NAMALWA (cell line): ENCODE data around the gene ATP1B3.
"Not testable (repeated sequence)": the region's sequence is repeated elsewhere in the genome, so short reads cannot be mapped to it uniquely, and the experiment has no call there.

Experiments
- DNase-seq: peaks from one replicate; pipeline ENCODE4 v3.0.0-alpha.2; 2015; ENCODE audit warnings: low spot score

Gene ATP1B3

DNA sequence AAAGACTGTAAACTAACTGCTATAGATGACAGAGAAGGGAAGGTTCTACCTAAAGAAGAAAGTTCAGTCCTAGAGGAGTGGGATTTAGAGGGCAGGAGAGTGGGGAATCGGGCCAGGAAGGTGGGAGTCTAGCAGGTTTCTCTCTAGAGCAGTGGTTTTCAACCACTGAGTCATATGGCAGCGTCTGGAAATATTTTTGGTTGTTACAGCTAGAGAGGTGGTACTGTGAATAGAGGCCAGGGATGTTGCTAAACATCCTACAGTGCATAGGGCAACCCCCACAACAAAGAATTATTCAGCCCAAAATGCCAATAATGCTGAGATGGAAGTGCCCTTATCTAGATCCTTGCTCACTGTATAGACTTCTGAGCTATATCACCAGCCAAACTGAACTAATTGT lies 28.7 kb downstream of the ATP1B3 start:
- no peak for DNase-seq

DNA sequence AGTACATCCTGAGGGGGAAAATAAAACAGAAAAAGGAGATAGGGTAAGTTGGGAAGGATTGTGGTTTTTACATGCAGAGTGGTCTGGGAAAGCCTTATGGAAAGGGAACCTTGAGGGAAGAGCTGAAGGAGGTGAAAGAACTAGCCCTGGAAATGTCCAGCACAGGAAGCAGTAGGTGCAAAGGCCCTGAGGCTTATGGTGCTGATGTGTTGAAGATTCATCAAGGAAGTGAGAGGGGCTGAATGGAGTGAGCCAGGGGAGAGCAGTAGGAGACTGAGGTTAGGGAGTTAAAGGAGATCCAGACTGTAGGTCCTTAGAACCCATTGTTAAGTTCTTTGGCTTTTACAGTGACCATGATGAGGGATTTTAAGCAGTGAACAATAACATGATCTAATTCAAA lies 33.0 kb downstream of the ATP1B3 start:
- DNase-seq: no peak

DNA sequence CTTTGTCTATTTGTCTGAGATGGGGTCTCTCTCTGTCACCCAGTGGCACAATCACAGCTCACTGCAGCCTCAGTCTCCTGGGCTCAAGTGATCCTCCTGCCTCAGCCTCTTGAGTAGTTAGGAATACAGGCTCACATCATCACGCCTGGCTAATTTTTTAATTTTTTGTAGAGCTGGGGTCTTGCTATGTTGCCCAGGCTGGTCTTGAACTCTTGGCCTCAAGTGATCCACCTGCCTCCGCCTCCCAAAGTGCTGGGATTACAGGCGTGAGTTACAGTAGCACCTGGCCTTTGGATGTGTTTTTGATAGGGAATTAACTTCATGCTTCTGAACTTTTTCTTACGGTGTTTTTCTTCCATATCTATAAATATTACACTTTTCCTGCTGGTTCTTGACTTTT lies 33.5 kb downstream of the ATP1B3 start:
- not testable (repeated sequence) for DNase-seq

DNA sequence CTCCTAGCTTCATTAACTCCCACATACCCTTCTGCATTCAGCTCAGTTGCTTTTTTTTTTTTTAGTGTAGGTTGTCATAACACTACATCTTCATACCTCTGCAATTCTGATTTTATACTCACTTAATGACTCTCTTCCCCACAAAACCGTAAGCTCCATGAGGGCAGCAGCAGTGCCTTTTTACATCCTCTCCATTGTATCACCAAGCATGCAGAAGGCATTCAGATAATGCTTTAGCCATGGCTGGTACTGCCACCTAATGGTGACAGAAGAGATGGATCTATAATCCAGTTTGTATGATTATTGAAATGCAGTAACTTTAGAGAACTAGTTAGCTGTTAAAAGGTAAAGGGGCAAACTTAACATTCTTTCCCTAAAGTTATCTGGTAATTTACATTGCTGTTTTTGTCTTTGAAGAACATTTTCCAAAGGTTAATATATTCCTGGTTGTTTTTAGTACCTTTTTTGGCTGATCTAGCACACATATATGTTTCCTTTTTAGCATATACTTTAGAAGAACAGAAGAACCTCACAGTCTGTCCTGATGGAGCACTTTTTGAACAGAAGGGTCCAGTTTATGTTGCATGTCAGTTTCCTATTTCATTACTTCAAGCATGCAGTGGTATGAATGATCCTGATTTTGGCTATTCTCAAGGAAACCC lies 36.8 kb downstream of the ATP1B3 start:
- peak; percentile 86 for DNase-seq

DNA sequence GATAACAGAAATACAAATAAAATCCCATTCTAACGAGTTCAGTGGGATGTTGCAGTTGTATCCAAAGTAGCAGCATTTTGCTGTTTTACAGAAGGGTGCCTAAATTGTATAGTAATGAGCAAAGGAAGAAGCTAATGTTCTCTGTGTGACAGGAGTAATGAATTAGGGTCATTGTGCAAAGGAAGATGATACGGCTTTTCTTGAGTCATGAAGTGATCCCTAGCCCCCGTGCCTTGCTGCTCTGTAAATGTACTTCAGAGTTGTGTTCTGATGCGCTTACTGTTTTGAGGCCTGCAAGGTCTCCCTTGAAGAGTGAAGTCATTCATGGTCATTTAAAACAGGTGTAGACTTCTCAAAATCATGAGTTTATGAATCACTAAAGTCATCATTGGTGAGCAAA lies 37.9 kb downstream of the ATP1B3 start:
- DNase-seq: no peak

DNA sequence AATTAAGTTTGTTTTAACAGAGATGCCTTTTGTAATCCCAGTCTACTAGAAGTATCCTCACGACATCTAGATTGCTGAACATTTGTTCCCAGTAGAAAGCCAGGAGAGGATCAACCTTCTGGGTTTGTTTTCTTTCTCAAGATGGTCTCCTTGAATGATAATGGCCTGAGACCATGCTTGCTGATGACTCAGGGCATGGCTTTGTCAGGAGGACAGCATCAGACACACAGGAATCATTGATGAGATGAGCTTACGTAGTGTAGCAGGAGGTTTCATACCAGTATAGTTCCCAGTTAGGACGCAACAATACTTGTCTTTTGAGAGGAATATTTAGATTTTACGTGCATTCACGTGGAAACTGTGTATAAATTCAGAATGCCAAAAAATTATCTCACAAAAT lies 38.6 kb downstream of the ATP1B3 start:
- no peak for DNase-seq

DNA sequence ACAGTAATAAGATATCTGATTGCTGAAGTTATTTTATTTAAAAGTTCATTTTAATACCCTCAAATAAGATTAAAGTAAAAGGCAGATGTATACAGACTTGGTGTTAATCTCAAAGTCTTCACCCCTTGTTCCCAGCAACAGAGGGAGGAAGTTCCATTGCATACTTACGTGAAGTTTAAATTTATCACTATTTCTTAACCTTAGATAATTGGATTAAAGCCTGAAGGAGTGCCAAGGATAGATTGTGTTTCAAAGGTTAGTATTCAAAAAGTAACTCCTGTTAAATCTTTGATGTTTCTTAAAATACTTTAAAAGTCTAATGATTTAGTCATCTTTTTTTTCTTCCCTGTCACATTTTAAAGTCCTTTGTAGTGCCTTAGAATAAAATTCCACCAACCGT lies 39.3 kb downstream of the ATP1B3 start:
- DNase-seq: no peak

DNA sequence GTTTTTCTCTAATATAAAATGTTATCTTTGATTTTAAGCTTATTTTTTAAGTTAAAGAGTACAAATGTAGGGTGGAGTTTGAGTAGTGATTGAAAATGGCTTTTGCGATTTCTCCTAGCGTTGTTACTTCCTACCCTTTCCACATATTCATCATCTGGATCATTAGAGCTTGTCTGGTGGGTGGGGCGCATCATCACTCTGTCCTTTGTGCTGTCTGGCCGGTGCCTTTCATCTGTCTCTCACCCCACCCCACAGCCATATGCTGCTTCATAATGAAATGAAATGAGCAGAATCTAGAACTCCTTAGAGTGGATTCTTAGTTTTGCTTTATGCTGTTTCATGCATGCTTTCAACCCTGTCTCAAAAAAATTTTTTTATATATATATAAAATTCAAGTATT lies 44.3 kb downstream of the ATP1B3 start:
- no peak for DNase-seq

DNA sequence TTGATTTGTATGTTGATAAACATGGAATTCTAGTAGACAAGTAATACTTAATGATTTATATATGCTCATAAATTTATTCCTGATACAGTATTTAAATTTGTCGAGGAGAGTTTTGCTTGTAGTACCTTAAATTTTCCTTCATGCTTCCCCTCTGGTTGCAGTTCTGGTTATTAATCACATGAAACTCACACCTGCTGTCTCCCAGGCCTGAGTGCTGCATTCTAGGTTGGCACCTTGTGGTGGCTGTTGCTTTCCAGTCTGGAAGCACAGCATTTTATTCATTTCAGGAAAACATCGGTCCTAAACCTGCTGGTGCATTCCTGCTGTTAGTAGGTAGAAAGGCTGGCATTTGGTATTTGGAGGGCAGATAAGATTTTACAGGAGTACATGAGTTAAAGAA lies 44.9 kb downstream of the ATP1B3 start:
- no peak for DNase-seq

DNA sequence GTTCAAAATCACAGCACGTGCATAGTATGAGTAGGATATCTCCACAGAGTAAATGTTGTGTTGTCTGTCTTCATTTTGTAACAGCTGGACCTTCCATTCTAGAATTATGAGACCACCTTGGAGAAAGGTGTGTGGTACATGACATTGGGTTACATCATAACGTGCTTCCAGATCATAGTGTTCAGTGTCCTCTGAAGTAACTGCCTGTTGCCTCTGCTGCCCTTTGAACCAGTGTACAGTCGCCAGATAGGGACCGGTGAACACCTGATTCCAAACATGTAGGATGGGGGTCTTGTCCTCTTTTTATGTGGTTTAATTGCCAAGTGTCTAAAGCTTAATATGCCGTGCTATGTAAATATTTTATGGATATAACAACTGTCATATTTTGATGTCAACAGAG lies 49.2 kb downstream of the ATP1B3 start:
- not testable (repeated sequence) for DNase-seq

DNA sequence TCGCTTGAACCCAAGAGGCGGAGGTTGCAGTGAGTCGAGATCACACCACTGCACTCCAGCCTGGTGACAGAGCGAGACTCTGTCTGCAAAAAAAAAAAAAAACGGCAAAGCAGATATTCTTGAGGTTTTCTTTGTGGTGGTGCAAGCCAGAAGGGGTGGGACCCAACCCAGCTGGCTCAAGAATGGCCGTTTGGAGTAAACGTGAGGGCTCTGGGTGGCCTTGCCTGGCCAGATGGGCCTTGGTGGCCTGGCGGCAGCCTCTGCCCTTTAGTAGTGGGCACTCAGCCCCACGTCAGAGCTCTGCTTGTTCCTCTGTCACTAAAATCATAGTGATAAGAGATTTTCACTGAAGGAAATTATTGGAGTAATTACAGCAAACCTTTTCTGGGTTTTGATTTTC lies 50.5 kb downstream of the ATP1B3 start:
- no peak for DNase-seq

DNA sequence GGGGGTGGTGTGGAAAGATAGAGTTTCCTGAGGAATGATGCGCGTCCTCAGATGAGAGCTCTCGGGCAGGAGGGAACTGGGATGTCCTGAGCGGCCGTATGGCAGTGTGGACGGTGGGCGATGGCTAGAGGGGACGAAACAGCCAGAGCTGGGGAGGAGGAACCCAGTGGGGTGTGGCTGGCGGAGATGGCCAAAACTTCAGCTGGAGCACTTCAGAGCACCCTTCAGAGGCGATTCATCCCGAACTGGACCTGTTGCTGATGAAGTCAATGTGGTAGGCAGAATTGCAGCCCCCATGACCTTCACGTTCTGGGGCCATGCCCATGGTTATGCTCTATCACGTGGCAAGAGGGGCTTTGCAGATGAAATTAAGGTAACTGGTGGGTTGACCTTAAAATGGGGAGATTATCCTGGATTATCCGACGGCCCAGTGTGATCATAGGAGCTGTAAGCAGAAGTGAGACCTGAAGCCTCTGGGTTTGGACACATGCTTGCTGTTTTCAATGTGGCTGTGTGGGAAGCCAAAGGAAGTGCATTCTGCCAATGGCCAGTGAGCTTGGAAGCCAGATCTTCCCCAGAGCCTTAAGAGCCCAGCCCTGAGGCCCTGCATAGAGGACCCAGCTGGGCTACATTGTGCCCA lies 52.3 kb downstream of the ATP1B3 start:
- DNase-seq: no peak

DNA sequence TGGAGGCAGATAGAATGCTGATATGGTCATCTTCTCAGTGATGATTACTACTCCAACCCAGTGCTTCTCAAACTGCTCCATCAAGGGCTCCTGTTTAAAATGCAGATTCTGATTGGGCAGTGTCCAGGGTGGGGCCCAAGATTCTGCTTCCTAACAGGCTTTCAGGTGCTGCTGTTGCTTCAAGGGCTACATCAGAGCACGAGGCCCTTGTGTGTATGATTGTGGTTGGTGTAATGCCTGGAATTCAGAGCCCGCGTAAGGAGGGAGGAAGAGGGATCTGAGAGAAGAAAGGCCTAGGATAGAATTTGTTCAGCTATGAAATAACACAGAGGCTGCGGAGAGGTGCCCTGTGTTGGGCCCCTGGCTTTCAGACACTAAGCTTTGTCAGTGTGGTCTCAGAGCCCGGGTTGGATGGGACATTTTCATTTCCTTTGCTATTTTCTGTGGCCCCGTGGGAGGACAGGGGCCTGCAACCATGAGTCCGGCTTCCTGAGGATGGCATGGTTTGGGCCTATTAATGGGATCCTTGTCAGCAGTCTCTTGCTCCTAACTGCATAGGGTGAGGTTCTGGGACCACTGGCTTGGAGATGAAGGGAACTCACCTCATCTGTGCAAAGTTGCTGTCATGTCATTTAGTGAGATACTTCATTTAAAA lies 53.0 kb downstream of the ATP1B3 start:
- no peak for DNase-seq

DNA sequence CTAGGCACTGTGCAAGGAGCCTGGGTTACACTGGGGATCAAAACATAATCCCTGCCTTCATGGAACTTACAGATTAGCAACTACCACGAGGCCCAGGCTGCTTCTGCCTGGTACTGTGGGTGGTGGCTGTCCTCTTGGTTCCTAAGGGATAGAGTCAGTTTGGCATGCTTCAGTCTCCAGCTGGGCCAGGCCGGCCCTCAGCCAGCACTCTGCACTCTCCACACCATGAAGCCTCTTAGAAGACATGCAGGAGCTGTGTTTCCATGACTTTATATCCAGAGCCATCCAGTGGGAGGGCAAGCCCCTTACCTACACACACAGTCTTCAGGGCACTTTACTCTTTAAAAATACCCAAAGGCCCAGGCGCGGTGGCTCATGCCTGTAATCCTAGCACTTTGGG lies 54.4 kb downstream of the ATP1B3 start:
- DNase-seq: no peak

DNA sequence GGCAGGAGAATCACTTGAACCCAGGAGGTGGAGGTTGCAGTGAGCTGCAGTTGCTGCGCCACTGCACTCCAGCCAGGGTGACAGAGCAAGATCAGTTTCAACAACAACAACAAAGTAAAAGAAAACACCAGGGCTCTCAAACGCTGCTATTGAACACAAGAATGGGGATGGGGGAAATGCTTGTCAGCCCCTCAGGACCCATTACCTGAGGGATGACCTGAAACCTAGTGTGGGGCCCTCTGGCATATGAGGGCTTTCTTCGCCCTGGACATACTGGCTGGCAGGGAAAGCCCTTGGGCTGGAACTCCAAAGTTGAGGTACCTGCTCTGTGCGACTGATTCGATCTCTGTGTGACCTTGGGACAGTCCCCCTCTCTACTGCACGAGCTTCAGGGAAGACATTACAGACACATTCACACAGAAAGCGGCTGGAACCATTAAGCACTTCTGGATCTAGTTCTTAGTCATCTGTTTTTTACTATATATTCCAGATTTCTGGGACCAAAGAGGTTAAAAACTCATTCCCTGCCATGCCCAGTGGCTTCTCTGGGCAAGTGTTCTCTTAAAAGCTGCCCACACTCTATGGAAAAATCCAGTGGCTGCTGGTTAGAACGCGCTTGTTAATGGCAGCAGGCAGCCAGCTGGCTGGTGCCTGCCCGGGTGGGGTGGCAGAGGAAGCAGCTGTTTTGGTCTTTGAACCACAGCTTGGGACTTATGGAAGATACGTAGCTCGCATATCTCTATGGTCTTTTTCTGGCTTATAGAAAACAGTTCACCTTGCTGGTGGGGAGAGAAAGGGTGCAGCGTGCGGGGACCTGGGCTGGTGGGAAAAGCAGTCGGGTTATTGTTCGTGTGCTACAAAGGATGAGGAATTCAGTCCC lies 57.2 kb downstream of the ATP1B3 start:
- DNase-seq: no peak

DNA sequence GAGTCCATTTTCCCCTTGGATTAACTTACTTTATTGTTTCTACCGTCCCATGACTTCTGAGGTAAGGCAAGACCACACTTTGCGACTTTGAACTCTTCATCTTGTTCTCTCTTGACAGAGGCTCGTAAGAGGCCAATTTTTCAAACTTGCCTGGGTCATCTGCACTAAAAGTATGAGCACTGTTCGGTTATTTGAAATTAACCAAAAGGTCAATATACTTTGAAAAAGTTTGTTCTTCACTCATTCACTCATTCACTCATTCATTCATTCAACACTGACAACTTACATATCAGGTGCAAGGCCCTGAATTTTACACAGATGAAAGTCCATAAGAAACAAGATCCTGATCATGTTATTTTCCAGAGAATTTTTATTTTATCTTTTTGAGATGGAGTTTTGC lies 57.9 kb downstream of the ATP1B3 start:
- no peak for DNase-seq

DNA sequence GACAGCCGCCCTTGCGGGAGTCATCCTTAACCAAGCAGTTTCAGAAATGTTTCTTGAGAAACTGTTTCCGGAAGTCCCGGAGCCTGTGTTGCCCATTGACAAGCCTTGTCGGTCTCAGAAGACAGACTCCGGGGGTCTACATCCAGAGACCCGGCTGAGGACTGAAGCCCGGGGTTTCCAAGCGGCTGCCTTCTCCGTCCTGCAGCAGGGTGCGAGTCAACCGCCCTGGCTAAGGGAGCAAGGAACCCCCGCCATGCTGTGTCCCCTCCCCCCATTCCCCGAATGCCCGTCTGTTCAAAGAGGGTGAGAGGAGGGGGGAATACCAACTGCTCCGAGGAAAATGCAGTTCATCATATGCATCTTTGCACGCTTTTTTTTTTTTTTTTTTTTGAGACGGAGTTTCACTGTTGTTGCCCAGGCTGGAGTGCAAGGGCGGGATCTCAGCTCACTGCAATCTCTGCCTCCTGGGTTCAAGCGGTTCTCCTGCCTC lies 61.6 kb downstream of the ATP1B3 start:
- DNase-seq: no peak

DNA sequence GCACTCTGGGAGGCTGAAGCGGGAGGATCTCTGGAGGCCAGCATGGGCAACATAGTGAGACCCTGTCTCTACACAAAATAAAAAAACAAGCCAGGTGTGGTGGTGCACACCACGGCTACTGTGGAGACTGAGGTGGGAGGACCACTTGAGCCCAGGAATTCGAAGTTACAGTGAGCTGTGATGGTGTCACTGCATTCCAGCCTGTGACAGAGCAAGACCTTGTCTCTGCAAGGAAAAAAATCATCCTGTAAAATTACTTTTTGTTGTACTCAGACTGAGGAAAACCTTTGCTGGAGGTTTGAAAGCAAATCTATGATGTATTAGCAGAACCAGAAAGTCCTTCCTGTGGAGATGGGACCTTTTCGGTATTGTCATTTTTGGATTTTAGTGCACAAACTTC lies 63.3 kb downstream of the ATP1B3 start:
- DNase-seq: no peak

DNA sequence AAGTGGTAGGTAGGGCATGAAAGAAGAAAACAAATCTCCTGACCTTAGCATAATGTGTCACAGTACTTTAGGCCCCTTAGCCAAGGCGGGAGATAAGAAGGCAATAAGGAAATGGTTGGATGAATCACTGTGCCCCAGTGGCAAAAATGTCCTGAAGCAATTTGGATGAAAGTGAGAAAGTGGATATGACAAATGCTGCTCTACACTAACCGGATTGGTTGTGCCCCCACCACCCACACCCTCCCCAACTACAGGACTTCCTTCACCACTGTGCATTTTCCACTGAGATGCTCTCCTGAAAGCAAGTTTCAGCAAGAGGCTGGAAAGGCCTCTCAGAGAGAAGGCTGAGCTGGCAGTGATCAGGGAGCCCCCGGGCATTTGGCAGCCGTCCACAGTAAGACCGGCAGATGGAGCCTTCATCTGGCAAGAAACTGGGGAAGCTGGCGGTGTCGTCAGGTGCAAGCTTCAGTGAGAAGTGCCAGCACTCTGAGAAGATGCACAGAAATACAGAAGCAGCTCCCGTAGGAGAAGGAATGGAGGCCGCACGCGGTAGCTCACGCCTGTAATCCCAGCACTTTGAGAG lies 63.8 kb downstream of the ATP1B3 start:
- peak; percentile 48 for DNase-seq

DNA sequence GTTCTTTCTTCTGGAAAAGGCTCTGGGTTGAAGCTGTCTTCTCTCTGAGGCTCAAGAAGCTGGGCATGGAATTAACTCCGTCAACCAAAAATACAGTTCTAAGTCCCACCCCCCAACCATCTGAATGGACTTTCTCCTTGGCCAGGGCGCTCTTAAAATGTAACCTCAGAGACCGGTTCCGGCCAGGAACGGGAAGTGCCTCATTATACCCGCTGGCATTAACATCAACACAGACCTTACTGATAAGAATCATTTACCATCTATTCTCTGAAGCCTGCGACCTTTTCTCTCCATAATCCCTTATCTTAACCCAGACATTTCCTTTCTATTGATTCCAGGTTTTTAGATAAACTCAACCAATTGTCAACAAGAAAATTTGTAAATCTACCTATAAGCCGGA lies 64.7 kb downstream of the ATP1B3 start:
- DNase-seq: no peak

DNA sequence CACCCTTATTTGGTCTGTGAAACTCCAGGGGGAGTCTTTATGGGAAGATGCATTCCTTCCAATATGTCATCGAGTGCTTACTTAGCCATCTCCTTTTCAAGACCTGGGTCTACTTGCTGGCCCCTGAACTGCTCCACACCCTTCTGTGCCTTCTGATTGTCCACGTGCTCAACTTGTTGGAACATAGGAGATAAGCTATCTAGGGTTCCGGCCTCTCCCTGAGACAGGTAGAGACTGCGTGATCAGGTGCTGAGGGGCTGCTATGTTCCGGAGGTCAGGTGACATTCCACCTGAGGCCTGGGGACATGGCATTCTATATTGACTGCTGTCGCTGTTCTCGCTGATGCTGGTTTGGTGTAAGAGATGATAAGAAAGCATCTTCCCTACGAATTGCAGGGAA lies 65.6 kb downstream of the ATP1B3 start:
- no peak for DNase-seq
